Glutamatergic neuron (in vitro differentiated cells): Measurements from ENCODE around the gene CARNS1. TPM values are rescaled to one million over a fixed set of nuclear protein-coding genes. Genes with fewer than 3 reads are reported as not detected.

Experiments
- DNase-seq: peaks from one replicate; pipeline ENCODE4 v3.0.0; 2022
- H3K27ac Mint-ChIP-seq: one replicate; pipeline ENCODE4 v1.8.0; 2020; ENCODE audit warnings: mild to moderate bottlenecking, mixed read lengths, inconsistent platforms; ENCODE audit not compliant: unreplicated experiment
- H3K27me3 Mint-ChIP-seq: one replicate; pipeline ENCODE4 v1.8.0; 2020; ENCODE audit warnings: mild to moderate bottlenecking, moderate library complexity, mixed read lengths, inconsistent platforms; ENCODE audit not compliant: unreplicated experiment
- H3K36me3 Mint-ChIP-seq: one replicate; pipeline ENCODE4 v1.8.0; 2020; ENCODE audit warnings: mild to moderate bottlenecking, mixed read lengths, inconsistent platforms; ENCODE audit not compliant: unreplicated experiment
- H3K4me1 Mint-ChIP-seq: one replicate; pipeline ENCODE4 v1.8.0; 2020; ENCODE audit warnings: mild to moderate bottlenecking, low read depth, mixed read lengths, inconsistent platforms; ENCODE audit not compliant: unreplicated experiment
- H3K4me3 Mint-ChIP-seq: one replicate; pipeline ENCODE4 v1.8.0; 2020; ENCODE audit warnings: mild to moderate bottlenecking, mixed read lengths, inconsistent platforms; ENCODE audit not compliant: unreplicated experiment
- H3K9me3 Mint-ChIP-seq: one replicate; pipeline ENCODE4 v1.8.0; 2020; ENCODE audit warnings: mild to moderate bottlenecking, moderate library complexity, mixed read lengths, inconsistent platforms; ENCODE audit not compliant: unreplicated experiment
- total RNA-seq: library from RNA; stranded (reverse); fragmentation: NEBNext Ultra II Directional; extraction: Animal tissue kit (Norgen Biotek cat#: 25700); gene quantifications from one replicate; pipeline ENCODE4 v1.2.1, GENCODE V29; 2021; ENCODE audit not compliant: unreplicated experiment
- TF ChIP-seq, protein P1 (sequence below): fragments of 200-600 bp; sonication (generic); IDR thresholded peaks from one replicate; pipeline ENCODE4 v1.5.0; 2021; ENCODE audit not compliant: partially characterized antibody, unreplicated experiment

The CARNS1 gene
- total RNA-seq, 1 donor from 2014 or later = 0.07 TPM

DNA sequence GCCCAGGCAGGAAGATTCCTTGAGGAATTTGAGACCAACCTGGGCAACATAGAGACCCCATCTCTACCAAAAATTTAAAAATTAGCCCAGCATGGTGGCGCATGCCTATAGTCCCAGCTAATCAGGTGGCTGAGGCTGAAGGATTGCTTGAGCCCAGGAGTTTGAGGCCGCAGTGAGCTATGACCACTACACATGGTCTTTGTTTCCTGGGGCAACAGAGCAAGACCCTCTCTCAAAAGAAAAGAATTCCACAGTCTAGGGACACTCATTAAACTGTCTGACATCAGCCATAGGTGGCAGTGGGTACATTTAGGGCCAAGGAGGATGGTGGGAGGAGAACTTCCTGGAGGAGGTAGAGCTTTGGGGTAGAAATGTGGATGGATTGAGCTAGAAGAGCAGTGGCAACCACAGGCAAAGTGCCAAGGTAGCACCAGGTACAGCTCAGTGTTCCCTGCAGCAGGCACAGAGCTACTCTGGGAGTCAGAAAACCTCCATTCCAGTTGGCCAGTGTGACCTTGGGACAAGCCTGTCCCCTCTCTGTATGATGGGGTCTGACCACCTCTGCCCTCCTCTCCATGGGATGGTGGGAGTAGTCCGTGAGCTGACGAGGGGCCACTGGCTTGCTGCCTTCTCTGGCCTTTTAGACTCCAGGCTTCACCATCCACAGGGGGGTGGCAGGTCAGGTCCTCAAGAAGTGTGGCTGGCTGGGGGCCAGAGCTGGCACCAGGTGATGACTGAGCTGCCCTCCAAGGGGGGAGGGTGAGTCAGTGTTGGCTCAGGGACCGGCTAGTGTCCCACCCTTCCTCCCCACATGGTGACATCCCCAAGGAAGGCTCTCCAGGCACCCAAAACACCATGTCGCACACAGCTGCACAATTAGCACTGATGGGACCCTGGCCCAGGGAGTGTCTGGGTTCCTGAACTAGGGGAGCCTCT is 38.3 kb upstream of the CARNS1 start:
- Mint-ChIP-seq H3K36me3 (no peaks in the 10 kb centered on the region), H3K27ac (no peak overlapping the region), H3K27me3 (peaks cover 18% of the 10 kb centered on the region), H3K4me3 (no peak overlapping the region), H3K9me3 (peaks cover 4% of the 10 kb centered on the region), H3K4me1 (no peaks in the 10 kb centered on the region)
- no peak for DNase-seq
- TF ChIP-seq, protein P1, sequence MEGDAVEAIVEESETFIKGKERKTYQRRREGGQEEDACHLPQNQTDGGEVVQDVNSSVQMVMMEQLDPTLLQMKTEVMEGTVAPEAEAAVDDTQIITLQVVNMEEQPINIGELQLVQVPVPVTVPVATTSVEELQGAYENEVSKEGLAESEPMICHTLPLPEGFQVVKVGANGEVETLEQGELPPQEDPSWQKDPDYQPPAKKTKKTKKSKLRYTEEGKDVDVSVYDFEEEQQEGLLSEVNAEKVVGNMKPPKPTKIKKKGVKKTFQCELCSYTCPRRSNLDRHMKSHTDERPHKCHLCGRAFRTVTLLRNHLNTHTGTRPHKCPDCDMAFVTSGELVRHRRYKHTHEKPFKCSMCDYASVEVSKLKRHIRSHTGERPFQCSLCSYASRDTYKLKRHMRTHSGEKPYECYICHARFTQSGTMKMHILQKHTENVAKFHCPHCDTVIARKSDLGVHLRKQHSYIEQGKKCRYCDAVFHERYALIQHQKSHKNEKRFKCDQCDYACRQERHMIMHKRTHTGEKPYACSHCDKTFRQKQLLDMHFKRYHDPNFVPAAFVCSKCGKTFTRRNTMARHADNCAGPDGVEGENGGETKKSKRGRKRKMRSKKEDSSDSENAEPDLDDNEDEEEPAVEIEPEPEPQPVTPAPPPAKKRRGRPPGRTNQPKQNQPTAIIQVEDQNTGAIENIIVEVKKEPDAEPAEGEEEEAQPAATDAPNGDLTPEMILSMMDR = no peak

DNA sequence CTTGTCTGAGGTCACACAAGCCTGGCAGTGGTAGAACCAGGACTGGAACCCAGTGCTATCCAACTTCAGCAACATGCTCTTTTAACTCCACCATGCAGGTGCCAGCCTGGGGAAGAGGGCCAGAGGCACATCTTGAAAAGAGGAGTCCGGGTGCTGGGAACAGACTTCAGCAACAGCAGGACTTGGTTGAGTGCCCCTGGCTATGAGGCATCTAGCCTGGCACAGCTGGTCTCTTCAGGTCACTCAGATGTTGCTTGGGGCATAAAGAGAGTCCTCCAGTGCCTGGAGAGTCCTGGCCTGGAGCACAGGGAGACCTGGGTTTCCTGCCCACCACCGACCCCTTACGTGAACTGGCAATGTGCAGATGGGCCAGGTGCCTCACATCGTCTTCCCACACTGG is 36.9 kb upstream of the CARNS1 start:
- Mint-ChIP-seq H3K4me3 (no peak overlapping the region), H3K9me3 (peaks cover 3% of the 10 kb centered on the region), H3K27me3 (peaks cover 17% of the 10 kb centered on the region), H3K27ac (no peak overlapping the region), H3K36me3 (no peaks in the 10 kb centered on the region), H3K4me1 (no peaks in the 10 kb centered on the region)
- no peak for DNase-seq
- TF ChIP-seq, protein P1 = no peak

DNA sequence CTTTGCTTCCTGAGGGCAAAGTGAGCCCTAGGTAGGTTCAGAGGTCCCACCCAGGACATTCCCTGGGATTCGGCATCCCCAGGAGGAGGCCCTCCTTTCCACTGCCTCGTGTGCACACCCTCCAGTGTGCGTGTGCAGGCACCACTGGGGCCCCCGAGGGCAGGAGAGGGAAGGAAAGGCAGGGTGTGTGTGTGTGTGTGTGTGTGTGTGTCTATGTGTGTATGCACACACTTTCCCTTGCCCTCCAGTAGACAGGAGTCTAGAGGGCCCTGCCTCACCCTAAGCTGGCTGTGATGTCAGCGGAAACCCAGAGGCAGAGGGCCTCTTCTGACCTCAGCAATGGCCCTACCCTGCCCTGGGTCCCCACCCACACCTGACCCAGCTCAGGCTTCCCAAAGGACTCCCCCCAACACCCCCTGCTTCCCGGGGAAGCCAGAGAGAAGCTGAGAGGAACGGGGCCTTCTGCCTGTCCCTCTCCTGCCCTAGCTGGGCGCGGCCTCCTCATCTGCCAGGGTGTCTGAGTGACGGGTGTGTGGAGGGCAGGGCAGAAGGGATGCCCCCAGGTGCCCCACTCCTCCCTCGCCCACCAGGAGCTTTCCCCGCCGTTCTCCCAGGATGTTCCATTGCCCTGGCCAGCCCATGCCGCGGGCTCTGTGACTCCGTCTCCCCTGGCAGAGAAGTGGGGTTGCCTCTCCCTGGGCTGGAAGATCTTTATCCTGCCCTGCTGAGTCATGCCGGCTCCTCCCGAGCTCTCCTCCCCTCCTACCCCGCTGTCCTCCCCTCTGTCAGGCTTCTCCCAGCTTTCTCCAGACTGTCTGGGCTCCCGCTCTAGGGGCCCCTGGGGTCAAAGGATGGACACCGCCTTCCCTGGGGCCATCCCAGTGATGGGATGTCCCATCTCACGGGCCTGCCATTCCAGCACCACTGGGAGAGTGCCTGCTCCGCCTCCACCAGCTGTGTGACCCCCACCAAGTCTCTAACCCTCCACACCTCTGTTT is 36.1 kb upstream of the CARNS1 start:
- Mint-ChIP-seq H3K27ac (no peak overlapping the region), H3K9me3 (no peaks in the 10 kb centered on the region)
- DNase-seq = no peak

DNA sequence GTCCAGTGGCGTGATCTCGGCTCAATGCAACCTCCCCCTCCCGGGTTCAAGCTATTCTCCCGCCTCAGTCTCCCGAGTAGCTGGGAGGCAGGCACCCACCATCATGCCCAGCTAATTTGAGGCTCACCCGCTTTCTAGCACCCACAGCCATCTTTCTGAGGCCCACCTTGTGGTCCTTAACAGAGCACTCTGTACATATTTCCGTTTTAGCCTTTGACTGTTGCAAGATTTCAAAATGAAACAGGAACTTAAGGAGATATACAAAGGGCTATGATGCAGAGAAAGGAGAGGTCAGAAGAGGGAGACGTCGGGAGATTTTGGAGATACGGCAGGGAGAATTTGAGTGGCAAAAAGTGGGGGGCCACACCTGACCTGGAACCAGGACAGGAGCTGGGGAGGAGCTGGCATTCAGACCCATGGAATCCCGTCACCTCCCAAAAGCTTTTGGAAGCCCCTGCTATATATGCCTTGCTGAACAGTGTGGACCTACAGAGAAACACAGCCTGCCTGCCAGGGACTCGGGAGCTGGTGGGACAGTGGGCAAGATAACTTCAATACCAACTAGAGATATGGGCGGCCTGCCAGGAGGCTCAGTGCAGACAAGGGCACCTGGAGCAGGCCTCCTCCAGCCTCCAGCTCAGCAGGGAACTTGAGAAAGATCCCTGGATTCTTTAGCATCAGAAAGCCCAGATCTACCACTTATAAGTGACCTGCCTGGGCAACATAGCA is 34.1 kb upstream of the CARNS1 start:
- Mint-ChIP-seq H3K27me3 (peaks cover 17% of the 10 kb centered on the region), H3K4me1 (no peaks in the 10 kb centered on the region), H3K9me3 (no peaks in the 10 kb centered on the region), H3K27ac (no peak overlapping the region), H3K36me3 (no peaks in the 10 kb centered on the region), H3K4me3 (no peak overlapping the region)
- TF ChIP-seq, protein P1 = no peak
- no peak for DNase-seq

More for the DNA sequence above, 36.1 kb upstream of the CARNS1 start:
- Mint-ChIP-seq H3K4me3 (no peak overlapping the region), H3K4me1 (no peaks in the 10 kb centered on the region), H3K36me3 (no peaks in the 10 kb centered on the region), H3K27me3 (peaks cover 13% of the 10 kb centered on the region)
- TF ChIP-seq, protein P1 = no peak
